IMR-90 (cell line): ENCODE data around the gene PSG7. TPM values are rescaled to one million over a fixed set of nuclear protein-coding genes. Genes with fewer than 3 reads are reported as not detected.
"Not testable (repeated sequence)": the region's sequence is repeated elsewhere in the genome, so short reads cannot be mapped to it uniquely, and the experiment has no call there.

Experiments
- ATAC-seq: fragments of 200-7000 bp; cut with Tn5 transposase; 2 replicates; pipeline ENCODE4 v1.9.1; 2020; ENCODE audit warnings: low read depth, mild to moderate bottlenecking, moderate library complexity
- BruUV-seq: library from RNA; stranded (reverse); fragments of 400-500 nt; replicated peaks from 2 replicates; lab custom pipeline; 2021; lab: Mats Ljungman, UMichigan
- CTCF ChIA-PET: fragments of 300-600 bp; formaldehyde crosslinking; extraction: SDS; loops from one replicate; lab custom pipeline; 2021; ENCODE audit warnings: antibody characterized with exemption; lab: Yijun Ruan, JAX
- POLR2A ChIA-PET: fragments of 300-600 bp; sonication (Branson Sonifier 250); formaldehyde crosslinking; loops from one replicate; lab custom pipeline; 2022; ENCODE audit warnings: antibody characterized with exemption; ENCODE audit not compliant: unreplicated experiment; lab: Charles Lee
- DNase-seq: peaks from one replicate; pipeline ENCODE4 v3.0.0; 2013
- H2AFZ ChIP-seq: replicated peaks from 2 replicates; pipeline ENCODE3; 2013; ENCODE audit warnings: low read length, mild to moderate bottlenecking; ENCODE audit not compliant: poor library complexity
- H2AK5ac ChIP-seq: 2 replicates; pipeline ENCODE4 v1.6.1; 2013; ENCODE audit warnings: low read depth, low read length, inconsistent platforms
- H2AK9ac ChIP-seq: replicated peaks from 2 replicates; pipeline ENCODE3; 2013; ENCODE audit warnings: mild to moderate bottlenecking, low read depth, low read length, moderate library complexity; ENCODE audit not compliant: poor library complexity
- H2BK120ac ChIP-seq: 2 replicates; pipeline ENCODE4 v1.6.1; 2013; ENCODE audit warnings: low read depth, low read length, inconsistent platforms
- H2BK15ac ChIP-seq: 3 replicates; pipeline ENCODE4 v1.6.1; 2013; ENCODE audit warnings: low read depth, low read length, inconsistent platforms
- H2BK20ac ChIP-seq: 2 replicates; pipeline ENCODE4 v1.6.1; 2013; ENCODE audit warnings: low read depth, mild to moderate bottlenecking, inconsistent platforms, low read length, moderate library complexity
- H2BK5ac ChIP-seq: 2 replicates; pipeline ENCODE4 v1.6.1; 2013; ENCODE audit warnings: mild to moderate bottlenecking, low read depth, low read length, inconsistent platforms; ENCODE audit not compliant: poor library complexity, severe bottlenecking
- H3K14ac ChIP-seq: replicated peaks from 2 replicates; pipeline ENCODE4 v1.6.1; 2013; ENCODE audit warnings: low read depth, low read length, inconsistent platforms
- H3K18ac ChIP-seq: 2 replicates; pipeline ENCODE4 v1.6.1; 2013; ENCODE audit warnings: low read depth, low read length, control low read depth
- H3K23ac ChIP-seq: 2 replicates; pipeline ENCODE4 v1.6.1; 2013; ENCODE audit warnings: low read depth, low read length, inconsistent platforms
- H3K27ac ChIP-seq: 2 replicates; pipeline ENCODE4 v1.5.1; 2013; ENCODE audit warnings: mild to moderate bottlenecking, control low read depth, low read length; ENCODE audit not compliant: insufficient read depth
- H3K27me3 ChIP-seq: 2 replicates; pipeline ENCODE4 v1.6.1; 2013; ENCODE audit warnings: low read length; ENCODE audit not compliant: control insufficient read depth, insufficient read depth
- H3K36me3 ChIP-seq: 2 replicates; pipeline ENCODE4 v1.6.1; 2013; ENCODE audit warnings: low read length, mixed read lengths; ENCODE audit not compliant: control insufficient read depth, insufficient read depth
- H3K4ac ChIP-seq: 2 replicates; pipeline ENCODE4 v1.6.1; 2013; ENCODE audit warnings: low read depth, low read length, inconsistent platforms
- H3K4me1 ChIP-seq: 2 replicates; pipeline ENCODE4 v1.6.1; 2013; ENCODE audit warnings: low read length, mixed read lengths; ENCODE audit not compliant: control insufficient read depth, insufficient read depth
- H3K4me2 ChIP-seq: 2 replicates; pipeline ENCODE4 v1.6.1; 2013; ENCODE audit warnings: low read depth, mild to moderate bottlenecking, control low read depth, low read length, moderate library complexity
- H3K4me3 ChIP-seq: 2 replicates; pipeline ENCODE4 v1.5.1; 2013; ENCODE audit warnings: low read depth, mild to moderate bottlenecking, control low read depth, low read length, moderate library complexity; ENCODE audit not compliant: insufficient read depth
- H3K56ac ChIP-seq: 2 replicates; pipeline ENCODE4 v1.6.1; 2013; ENCODE audit warnings: low read length, inconsistent platforms; ENCODE audit not compliant: insufficient read depth; ENCODE audit errors: extremely low read depth
- H3K79me1 ChIP-seq, 2 experiments: 2 replicates each; pipeline ENCODE4 v1.6.1; 2013; ENCODE audit warnings: low read length in 2 of 2, inconsistent platforms in 1 of 2, low read depth in 1 of 2
- H3K9ac ChIP-seq: 2 replicates; pipeline ENCODE4 v1.6.1; 2013; ENCODE audit warnings: low read depth, low read length, control low read depth
- H3K9me1 ChIP-seq: 2 replicates; pipeline ENCODE4 v1.6.1; 2013; ENCODE audit warnings: low read length, inconsistent platforms; ENCODE audit not compliant: insufficient read depth
- H3K9me3 ChIP-seq: 2 replicates; pipeline ENCODE4 v1.6.1; 2013; ENCODE audit warnings: low read length; ENCODE audit not compliant: control insufficient read depth, insufficient read depth
- H4K20me1 ChIP-seq: 2 replicates; pipeline ENCODE4 v1.6.1; 2013; ENCODE audit warnings: low read length, inconsistent platforms; ENCODE audit not compliant: insufficient read depth
- H4K5ac ChIP-seq: 2 replicates; pipeline ENCODE4 v1.6.1; 2013; ENCODE audit warnings: mild to moderate bottlenecking, low read depth, low read length, control low read depth
- H4K8ac ChIP-seq, 2 experiments: 2 replicates each; pipeline ENCODE4 v1.6.1; 2013; ENCODE audit warnings: low read depth in 2 of 2, low read length in 2 of 2, control low read depth in 1 of 2, inconsistent platforms in 1 of 2
- H4K91ac ChIP-seq: 2 replicates; pipeline ENCODE4 v1.6.1; 2013; ENCODE audit warnings: low read depth, low read length, inconsistent platforms; ENCODE audit not compliant: insufficient read depth
- MAFK ChIP-seq: IDR thresholded peaks from 2 replicates; pipeline ENCODE4 v1.6.1; 2012; ENCODE audit warnings: low read depth, low read length, improper control_type of control experiment
- WGBS, 2 experiments: methylation state at CpG; one replicate each; pipeline versions ENCODE4 v1.1.5 to v1.1.7; 2013; ENCODE audit warnings: missing lambda C conversion rate in 2 of 2; ENCODE audit not compliant: insufficient read length in 1 of 2; ENCODE audit errors: extremely low coverage in 2 of 2; 5-methylcytosine and 5-hydroxymethylcytosine counted together
- dilution Hi-C: fragments of 300-500 bp; cut with HindIII; formaldehyde crosslinking; loops from one replicate; pipeline ENCODE4 v1.14.3; 2018; ENCODE audit warnings: low sequenced_read_pairs; ENCODE audit not compliant: unreplicated experiment
- in situ Hi-C: fragments of 300-500 bp; cut with MboI; formaldehyde crosslinking; loops from 3 replicates; pipeline ENCODE4 v1.14.3; 2019; ENCODE audit warnings: low sequenced_read_pairs, inconsistent platforms, mixed read lengths
- intact Hi-C: fragments of 100-400 bp; cut with micrococcal nuclease; formaldehyde crosslinking; loops from 2 replicates; pipeline ENCODE4 v1.10.0; 2022
- polyA plus RNA-seq, 3 experiments: library from polyadenylated mRNA; depleted of rRNA; stranded (reverse); fragments of >200 nt; gene quantifications; 2 replicates each; pipeline ENCODE4 v1.2.3, GENCODE V29; 2012; ENCODE audit warnings: low replicate concordance in 1 of 3
- total RNA-seq: library from RNA; depleted of rRNA; stranded (reverse); fragments of >200 nt; gene quantifications from 2 replicates; pipeline ENCODE4 v1.2.3, GENCODE V29; 2012

Gene PSG7
- total and polyA plus RNA-seq, 2 of the 4 experiments (the other 2 are of a cell fraction): under 0.01 to 0.26 TPM

GRCh38 chr19:42887876-42888445 lies 49.0 kb downstream of the PSG7 start:
- intact Hi-C loops, CTCF ChIA-PET, H3K27me3 ChIP-seq, POLR2A ChIA-PET, DNase-seq, H3K79me1 ChIP-seq, BruUV-seq, H3K4me3 ChIP-seq, H3K4me1 ChIP-seq, dilution Hi-C loops, H2AFZ ChIP-seq, H3K23ac ChIP-seq, H4K20me1 ChIP-seq, in situ Hi-C loops, H3K9me1 ChIP-seq, H3K9me3 ChIP-seq, H3K36me3 ChIP-seq: not testable (repeated sequence)
- Histone ChIP-seq H3K14ac (peak overlapping the region; percentile 83), H4K5ac (peak overlapping the region; percentile 99), H3K4ac (peak overlapping the region; percentile 98), H3K27ac (peak overlapping the region; percentile 89), H2BK5ac (peak overlapping the region; percentile 93), H2AK5ac (peak overlapping the region; percentile 86), H3K4me2 (peak overlapping the region; percentile 32; the same call in 1 of the 2 replicates), H2BK120ac (peak overlapping the region; percentile 95), H2BK20ac (peak overlapping the region; percentile 93), H4K8ac (peak overlapping the region; percentile 53 to 93), H3K18ac (peak overlapping the region; percentile 99), H4K91ac (peak overlapping the region; percentile 95), H2AK9ac (peak overlapping the region; percentile 88), H3K9ac (peak overlapping the region; percentile 44; the same call in 1 of the 2 replicates), H3K56ac (peak overlapping the region; percentile 74), H2BK15ac (peak overlapping the region; percentile 78; the same call in 1 of the 3 replicates)
- TF ChIP-seq MAFK: peak; percentile 78
- ATAC-seq: peak; percentile 75

DNA sequence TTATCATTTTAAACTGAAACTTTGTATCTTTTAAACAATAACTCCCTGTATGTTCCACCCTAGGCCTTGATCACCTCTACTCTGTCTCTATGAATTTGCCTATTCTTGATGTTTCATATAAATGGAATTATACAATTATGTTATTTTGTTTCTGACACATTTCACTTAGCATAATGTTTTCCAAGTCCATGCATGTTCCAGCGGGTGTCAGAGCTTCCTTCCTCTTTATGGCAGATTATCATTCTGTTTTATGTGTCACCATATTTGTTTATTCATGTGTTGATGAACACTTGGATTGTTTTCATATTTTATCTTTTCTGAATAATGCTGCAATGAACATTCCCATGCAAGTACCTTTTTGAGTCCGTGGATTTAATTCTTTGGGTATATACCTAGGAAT lies 54.3 kb downstream of the PSG7 start:
- CTCF ChIA-PET, BruUV-seq: not testable (repeated sequence)

More for the DNA sequence above, 54.3 kb downstream of the PSG7 start:
- H3K79me1 ChIP-seq, H3K4me1 ChIP-seq, H3K56ac ChIP-seq, H3K27me3 ChIP-seq, H2BK20ac ChIP-seq, H4K20me1 ChIP-seq, POLR2A ChIA-PET, DNase-seq, H3K4ac ChIP-seq, H2BK5ac ChIP-seq, H2BK15ac ChIP-seq, H3K4me2 ChIP-seq, H3K9me1 ChIP-seq, H3K27ac ChIP-seq, H4K5ac ChIP-seq, H3K14ac ChIP-seq, H3K9me3 ChIP-seq, H4K91ac ChIP-seq, H3K18ac ChIP-seq, H3K4me3 ChIP-seq, H3K9ac ChIP-seq, H3K36me3 ChIP-seq, H2AK9ac ChIP-seq, H3K23ac ChIP-seq, intact Hi-C loops, H2AFZ ChIP-seq, dilution Hi-C loops, ATAC-seq, in situ Hi-C loops: not testable (repeated sequence)
- Histone ChIP-seq H4K8ac (peak overlapping the region in 1 of 2 experiments; percentile 40; a peak in 1 of 4 replicates), H2AK5ac (0 out of 2 replicates have a peak overlapping the region, but pooled peaks have one; percentile 24), H2BK120ac (peak overlapping the region; percentile 14; the same call in 1 of the 2 replicates)
- no CpG with 5 or more reads among the region's 2 CpGs for WGBS, 2 experiments
